Frontal cortex (tissue), 4 donors: ENCODE measurements around the gene SH3PXD2A. TPM values are rescaled to one million over a fixed set of nuclear protein-coding genes. Genes with fewer than 3 reads are reported as not detected.

ENCODE experiments used
- DNase-seq, 2 donors: peaks; one replicate each; pipeline ENCODE4 v3.0.0; 2012; ENCODE audit warnings: low spot score in 2 of 2
- FAIRE-seq: peaks from 2 replicates; lab custom pipeline; 2012; peaks lifted over from hg19 to GRCh38; lab: Jason Lieb, UNC
- total RNA-seq: library from RNA; depleted of rRNA; stranded (reverse); fragments of >200 nt; gene quantifications from one replicate; pipeline ENCODE4 v1.2.3, GENCODE V29; 2014
- donor health status: control.
- donor health status: control.
- donor health status: control.

Gene SH3PXD2A
- total RNA-seq, 1 donor from 2014 or later: 6.1 TPM

- DNase-seq (no peak), FAIRE-seq (no peak)
Observed at GRCh38 chr10:103681617-103682399, 173.6 kb downstream of the SH3PXD2A start.

GRCh38 chr10:103680869-103681236, 174.5 kb downstream of the SH3PXD2A start:
- DNase-seq (no peak), FAIRE-seq (no peak)

- no peak for FAIRE-seq
- no peak for DNase-seq
Observed at GRCh38 chr10:103679096-103679790, 176.1 kb downstream of the SH3PXD2A start.

GRCh38 chr10:103678178-103678526, 177.2 kb downstream of the SH3PXD2A start:
- no peak for FAIRE-seq

GRCh38 chr10:103677486-103678177, 177.7 kb downstream of the SH3PXD2A start:
- FAIRE-seq (no peak), DNase-seq (no peak)

More at GRCh38 chr10:103678178-103678526, 177.2 kb downstream of the SH3PXD2A start:
- DNase-seq: peak; percentile 76 to 82

GRCh38 chr10:103676851-103677417, 178.4 kb downstream of the SH3PXD2A start:
- no peak for DNase-seq

GRCh38 chr10:103676058-103676785, 179.2 kb downstream of the SH3PXD2A start:
- DNase-seq (no peak), FAIRE-seq (no peak)

More at GRCh38 chr10:103676851-103677417, 178.4 kb downstream of the SH3PXD2A start:
- no peak for FAIRE-seq

GRCh38 chr10:103673606-103674005, 181.8 kb downstream of the SH3PXD2A start:
- FAIRE-seq: no peak

GRCh38 chr10:103672345-103672744, 183.0 kb downstream of the SH3PXD2A start:
- FAIRE-seq (no peak), DNase-seq (no peak)

More at GRCh38 chr10:103673606-103674005, 181.8 kb downstream of the SH3PXD2A start:
- no peak for DNase-seq

GRCh38 chr10:103671126-103671895, 184.1 kb downstream of the SH3PXD2A start:
- DNase-seq: no peak

GRCh38 chr10:103669944-103670343, 185.4 kb downstream of the SH3PXD2A start:
- DNase-seq: no peak
- no peak for FAIRE-seq

More at GRCh38 chr10:103671126-103671895, 184.1 kb downstream of the SH3PXD2A start:
- no peak for FAIRE-seq

- FAIRE-seq (no peak), DNase-seq (no peak)
Observed at GRCh38 chr10:103669243-103669929, 186.0 kb downstream of the SH3PXD2A start.

GRCh38 chr10:103668351-103669242, 186.8 kb downstream of the SH3PXD2A start:
- FAIRE-seq: no peak
- peak in 1 of 2 donors; percentile 60 for DNase-seq

- FAIRE-seq (no peak), DNase-seq (no peak)
Observed at GRCh38 chr10:103667356-103667755, 188.0 kb downstream of the SH3PXD2A start.

- no peak for DNase-seq
- FAIRE-seq: no peak
Observed at GRCh38 chr10:103666762-103667150, 188.6 kb downstream of the SH3PXD2A start.

GRCh38 chr10:103666087-103666761, 189.2 kb downstream of the SH3PXD2A start:
- no peak for FAIRE-seq
- peak in 1 of 2 donors; percentile 46 for DNase-seq
